ENCODE measurements around the gene CAST.

DNA sequence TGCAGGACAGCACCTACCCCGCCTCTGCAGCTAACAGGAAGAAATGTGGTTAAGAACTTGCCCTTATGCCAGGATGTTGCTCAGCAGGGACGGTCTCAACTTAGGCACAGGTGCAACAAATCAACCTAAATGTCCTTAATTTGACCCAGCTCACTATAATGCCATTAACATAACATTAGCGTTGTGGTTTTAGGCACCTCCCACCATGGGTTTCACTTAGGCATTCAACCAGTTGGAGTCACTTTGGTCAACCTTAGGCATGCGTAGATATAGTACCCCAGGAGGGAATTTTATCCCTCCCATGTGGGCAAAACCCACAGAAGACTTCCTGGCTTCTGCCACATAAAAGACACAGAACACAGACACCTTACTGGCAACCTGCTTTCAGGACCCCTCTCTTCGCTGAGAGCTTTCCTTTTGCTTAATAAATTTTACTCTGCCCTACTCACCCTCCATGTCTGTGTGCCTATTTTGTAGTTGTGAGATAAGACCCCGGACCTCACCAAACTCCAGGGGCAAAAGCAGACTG lies 154.3 kb downstream of the CAST start:
- TF ChIP-seq ZNF324 (tag by site-specific recombination; IDR thresholded peaks at IDR 0.05) (no peak), ZNF555 (tag by site-specific recombination; conservative IDR thresholded peaks at IDR 0.05) (no peak), ZNF558 (tag by site-specific recombination; IDR thresholded peaks at IDR 0.05) (no peak)
- TF ChIP-seq, protein P1, sequence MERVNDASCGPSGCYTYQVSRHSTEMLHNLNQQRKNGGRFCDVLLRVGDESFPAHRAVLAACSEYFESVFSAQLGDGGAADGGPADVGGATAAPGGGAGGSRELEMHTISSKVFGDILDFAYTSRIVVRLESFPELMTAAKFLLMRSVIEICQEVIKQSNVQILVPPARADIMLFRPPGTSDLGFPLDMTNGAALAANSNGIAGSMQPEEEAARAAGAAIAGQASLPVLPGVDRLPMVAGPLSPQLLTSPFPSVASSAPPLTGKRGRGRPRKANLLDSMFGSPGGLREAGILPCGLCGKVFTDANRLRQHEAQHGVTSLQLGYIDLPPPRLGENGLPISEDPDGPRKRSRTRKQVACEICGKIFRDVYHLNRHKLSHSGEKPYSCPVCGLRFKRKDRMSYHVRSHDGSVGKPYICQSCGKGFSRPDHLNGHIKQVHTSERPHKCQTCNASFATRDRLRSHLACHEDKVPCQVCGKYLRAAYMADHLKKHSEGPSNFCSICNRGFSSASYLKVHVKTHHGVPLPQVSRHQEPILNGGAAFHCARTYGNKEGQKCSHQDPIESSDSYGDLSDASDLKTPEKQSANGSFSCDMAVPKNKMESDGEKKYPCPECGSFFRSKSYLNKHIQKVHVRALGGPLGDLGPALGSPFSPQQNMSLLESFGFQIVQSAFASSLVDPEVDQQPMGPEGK (tag by site-specific recombination; IDR thresholded peaks at IDR 0.05): no peak
- TF ChIP-seq, protein P2, sequence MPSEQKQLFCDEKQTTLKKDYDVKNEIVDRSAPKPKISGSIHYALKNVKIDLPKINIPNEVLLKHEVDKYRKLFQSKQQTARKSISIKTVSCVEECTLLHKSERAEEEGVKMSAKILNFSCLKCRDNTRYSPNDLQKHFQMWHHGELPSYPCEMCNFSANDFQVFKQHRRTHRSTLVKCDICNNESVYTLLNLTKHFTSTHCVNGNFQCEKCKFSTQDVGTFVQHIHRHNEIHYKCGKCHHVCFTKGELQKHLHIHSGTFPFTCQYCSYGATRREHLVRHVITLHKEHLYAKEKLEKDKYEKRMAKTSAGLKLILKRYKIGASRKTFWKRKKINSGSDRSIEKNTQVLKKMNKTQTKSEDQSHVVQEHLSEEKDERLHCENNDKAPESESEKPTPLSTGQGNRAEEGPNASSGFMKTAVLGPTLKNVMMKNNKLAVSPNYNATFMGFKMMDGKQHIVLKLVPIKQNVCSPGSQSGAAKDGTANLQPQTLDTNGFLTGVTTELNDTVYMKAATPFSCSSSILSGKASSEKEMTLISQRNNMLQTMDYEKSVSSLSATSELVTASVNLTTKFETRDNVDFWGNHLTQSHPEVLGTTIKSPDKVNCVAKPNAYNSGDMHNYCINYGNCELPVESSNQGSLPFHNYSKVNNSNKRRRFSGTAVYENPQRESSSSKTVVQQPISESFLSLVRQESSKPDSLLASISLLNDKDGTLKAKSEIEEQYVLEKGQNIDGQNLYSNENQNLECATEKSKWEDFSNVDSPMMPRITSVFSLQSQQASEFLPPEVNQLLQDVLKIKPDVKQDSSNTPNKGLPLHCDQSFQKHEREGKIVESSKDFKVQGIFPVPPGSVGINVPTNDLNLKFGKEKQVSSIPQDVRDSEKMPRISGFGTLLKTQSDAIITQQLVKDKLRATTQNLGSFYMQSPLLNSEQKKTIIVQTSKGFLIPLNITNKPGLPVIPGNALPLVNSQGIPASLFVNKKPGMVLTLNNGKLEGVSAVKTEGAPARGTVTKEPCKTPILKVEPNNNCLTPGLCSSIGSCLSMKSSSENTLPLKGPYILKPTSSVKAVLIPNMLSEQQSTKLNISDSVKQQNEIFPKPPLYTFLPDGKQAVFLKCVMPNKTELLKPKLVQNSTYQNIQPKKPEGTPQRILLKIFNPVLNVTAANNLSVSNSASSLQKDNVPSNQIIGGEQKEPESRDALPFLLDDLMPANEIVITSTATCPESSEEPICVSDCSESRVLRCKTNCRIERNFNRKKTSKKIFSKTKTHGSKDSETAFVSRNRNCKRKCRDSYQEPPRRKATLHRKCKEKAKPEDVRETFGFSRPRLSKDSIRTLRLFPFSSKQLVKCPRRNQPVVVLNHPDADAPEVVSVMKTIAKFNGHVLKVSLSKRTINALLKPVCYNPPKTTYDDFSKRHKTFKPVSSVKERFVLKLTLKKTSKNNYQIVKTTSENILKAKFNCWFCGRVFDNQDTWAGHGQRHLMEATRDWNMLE (tag by site-specific recombination; conservative IDR thresholded peaks at IDR 0.05; ENCODE audit: low read depth): no peak
- TF ChIP-seq, protein P3, sequence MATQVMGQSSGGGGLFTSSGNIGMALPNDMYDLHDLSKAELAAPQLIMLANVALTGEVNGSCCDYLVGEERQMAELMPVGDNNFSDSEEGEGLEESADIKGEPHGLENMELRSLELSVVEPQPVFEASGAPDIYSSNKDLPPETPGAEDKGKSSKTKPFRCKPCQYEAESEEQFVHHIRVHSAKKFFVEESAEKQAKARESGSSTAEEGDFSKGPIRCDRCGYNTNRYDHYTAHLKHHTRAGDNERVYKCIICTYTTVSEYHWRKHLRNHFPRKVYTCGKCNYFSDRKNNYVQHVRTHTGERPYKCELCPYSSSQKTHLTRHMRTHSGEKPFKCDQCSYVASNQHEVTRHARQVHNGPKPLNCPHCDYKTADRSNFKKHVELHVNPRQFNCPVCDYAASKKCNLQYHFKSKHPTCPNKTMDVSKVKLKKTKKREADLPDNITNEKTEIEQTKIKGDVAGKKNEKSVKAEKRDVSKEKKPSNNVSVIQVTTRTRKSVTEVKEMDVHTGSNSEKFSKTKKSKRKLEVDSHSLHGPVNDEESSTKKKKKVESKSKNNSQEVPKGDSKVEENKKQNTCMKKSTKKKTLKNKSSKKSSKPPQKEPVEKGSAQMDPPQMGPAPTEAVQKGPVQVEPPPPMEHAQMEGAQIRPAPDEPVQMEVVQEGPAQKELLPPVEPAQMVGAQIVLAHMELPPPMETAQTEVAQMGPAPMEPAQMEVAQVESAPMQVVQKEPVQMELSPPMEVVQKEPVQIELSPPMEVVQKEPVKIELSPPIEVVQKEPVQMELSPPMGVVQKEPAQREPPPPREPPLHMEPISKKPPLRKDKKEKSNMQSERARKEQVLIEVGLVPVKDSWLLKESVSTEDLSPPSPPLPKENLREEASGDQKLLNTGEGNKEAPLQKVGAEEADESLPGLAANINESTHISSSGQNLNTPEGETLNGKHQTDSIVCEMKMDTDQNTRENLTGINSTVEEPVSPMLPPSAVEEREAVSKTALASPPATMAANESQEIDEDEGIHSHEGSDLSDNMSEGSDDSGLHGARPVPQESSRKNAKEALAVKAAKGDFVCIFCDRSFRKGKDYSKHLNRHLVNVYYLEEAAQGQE (tag by site-specific recombination; IDR thresholded peaks at IDR 0.05): no peak
- TF ChIP-seq, protein P4, sequence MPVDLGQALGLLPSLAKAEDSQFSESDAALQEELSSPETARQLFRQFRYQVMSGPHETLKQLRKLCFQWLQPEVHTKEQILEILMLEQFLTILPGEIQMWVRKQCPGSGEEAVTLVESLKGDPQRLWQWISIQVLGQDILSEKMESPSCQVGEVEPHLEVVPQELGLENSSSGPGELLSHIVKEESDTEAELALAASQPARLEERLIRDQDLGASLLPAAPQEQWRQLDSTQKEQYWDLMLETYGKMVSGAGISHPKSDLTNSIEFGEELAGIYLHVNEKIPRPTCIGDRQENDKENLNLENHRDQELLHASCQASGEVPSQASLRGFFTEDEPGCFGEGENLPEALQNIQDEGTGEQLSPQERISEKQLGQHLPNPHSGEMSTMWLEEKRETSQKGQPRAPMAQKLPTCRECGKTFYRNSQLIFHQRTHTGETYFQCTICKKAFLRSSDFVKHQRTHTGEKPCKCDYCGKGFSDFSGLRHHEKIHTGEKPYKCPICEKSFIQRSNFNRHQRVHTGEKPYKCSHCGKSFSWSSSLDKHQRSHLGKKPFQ (tag by site-specific recombination; IDR thresholded peaks at IDR 0.05): no peak
- TF ChIP-seq, protein P5, sequence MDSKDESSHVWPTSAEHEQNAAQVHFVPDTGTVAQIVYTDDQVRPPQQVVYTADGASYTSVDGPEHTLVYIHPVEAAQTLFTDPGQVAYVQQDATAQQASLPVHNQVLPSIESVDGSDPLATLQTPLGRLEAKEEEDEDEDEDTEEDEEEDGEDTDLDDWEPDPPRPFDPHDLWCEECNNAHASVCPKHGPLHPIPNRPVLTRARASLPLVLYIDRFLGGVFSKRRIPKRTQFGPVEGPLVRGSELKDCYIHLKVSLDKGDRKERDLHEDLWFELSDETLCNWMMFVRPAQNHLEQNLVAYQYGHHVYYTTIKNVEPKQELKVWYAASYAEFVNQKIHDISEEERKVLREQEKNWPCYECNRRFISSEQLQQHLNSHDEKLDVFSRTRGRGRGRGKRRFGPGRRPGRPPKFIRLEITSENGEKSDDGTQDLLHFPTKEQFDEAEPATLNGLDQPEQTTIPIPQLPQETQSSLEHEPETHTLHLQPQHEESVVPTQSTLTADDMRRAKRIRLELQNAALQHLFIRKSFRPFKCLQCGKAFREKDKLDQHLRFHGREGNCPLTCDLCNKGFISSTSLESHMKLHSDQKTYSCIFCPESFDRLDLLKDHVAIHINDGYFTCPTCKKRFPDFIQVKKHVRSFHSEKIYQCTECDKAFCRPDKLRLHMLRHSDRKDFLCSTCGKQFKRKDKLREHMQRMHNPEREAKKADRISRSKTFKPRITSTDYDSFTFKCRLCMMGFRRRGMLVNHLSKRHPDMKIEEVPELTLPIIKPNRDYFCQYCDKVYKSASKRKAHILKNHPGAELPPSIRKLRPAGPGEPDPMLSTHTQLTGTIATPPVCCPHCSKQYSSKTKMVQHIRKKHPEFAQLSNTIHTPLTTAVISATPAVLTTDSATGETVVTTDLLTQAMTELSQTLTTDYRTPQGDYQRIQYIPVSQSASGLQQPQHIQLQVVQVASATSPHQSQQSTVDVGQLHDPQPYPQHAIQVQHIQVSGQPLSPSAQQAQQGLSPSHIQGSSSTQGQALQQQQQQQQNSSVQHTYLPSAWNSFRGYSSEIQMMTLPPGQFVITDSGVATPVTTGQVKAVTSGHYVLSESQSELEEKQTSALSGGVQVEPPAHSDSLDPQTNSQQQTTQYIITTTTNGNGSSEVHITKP (tag by site-specific recombination; IDR thresholded peaks at IDR 0.05): peak; percentile 94

All from HEK293 (cell line).